PC-9 (cell line): Measurements from ENCODE around the gene FAM47A. TPM values are rescaled to one million over a fixed set of nuclear protein-coding genes. Genes with fewer than 3 reads are reported as not detected.

Experiments used
- BruUV-seq: library from RNA; stranded (reverse); fragments of 400-500 nt; replicated peaks from 2 replicates; lab custom pipeline; 2021; lab: Mats Ljungman, UMichigan
- CTCF ChIA-PET: fragments of 300-600 bp; sonication (Branson Sonifier 250); formaldehyde crosslinking; loops from one replicate; lab custom pipeline; 2022; ENCODE audit warnings: antibody characterized with exemption; lab: Charles Lee
- POLR2A ChIA-PET: fragments of 300-600 bp; sonication (Branson Sonifier 250); formaldehyde crosslinking; loops from one replicate; lab custom pipeline; 2022; ENCODE audit warnings: antibody characterized with exemption; ENCODE audit not compliant: unreplicated experiment; lab: Charles Lee
- DNase-seq, 2 experiments: peaks; one replicate each; pipeline versions ENCODE4 v3.0.0 to v3.0.0-alpha.2; 2015 to 2022; ENCODE audit warnings: mixed read lengths in 1 of 2
- H2AFZ ChIP-seq: fragments of 200-600 bp; sonication (generic); 2 replicates; pipeline ENCODE4 v1.8.1; 2017; ENCODE audit warnings: antibody characterized with exemption
- H3F3A ChIP-seq: fragments of 200-600 bp; sonication (generic); 2 replicates; pipeline ENCODE4 v1.8.1; 2017; ENCODE audit warnings: antibody characterized with exemption, mild to moderate bottlenecking, low read depth; ENCODE audit not compliant: insufficient read depth
- H3K27ac ChIP-seq: fragments of 200-600 bp; sonication (generic); 2 replicates; pipeline ENCODE4 v1.6.1; 2016; ENCODE audit warnings: mixed run types
- H3K27me3 ChIP-seq: fragments of 200-600 bp; sonication (generic); 2 replicates; pipeline ENCODE4 v1.6.1; 2016; ENCODE audit warnings: low read depth, mixed run types; ENCODE audit not compliant: insufficient read depth
- H3K36me3 ChIP-seq: fragments of 200-600 bp; sonication (generic); 2 replicates; pipeline ENCODE4 v1.6.1; 2016; ENCODE audit warnings: low read depth, mixed run types
- H3K4me1 ChIP-seq: fragments of 200-600 bp; sonication (generic); replicated peaks from 2 replicates; pipeline ENCODE4 v1.6.1; 2016; ENCODE audit warnings: mixed run types; ENCODE audit not compliant: insufficient read depth
- H3K4me2 ChIP-seq: fragments of 200-600 bp; sonication (generic); 2 replicates; pipeline ENCODE4 v1.6.1; 2017; ENCODE audit warnings: mixed run types
- H3K4me3 ChIP-seq: fragments of 200-600 bp; sonication (generic); 2 replicates; pipeline ENCODE4 v1.6.1; 2016; ENCODE audit warnings: mixed run types
- H3K79me2 ChIP-seq: fragments of 200-600 bp; sonication (generic); 2 replicates; pipeline ENCODE4 v1.6.1; 2017; ENCODE audit warnings: low read depth, mixed run types
- H3K9me2 ChIP-seq: fragments of 200-600 bp; sonication (generic); 2 replicates; pipeline ENCODE4 v1.8.1; 2017; ENCODE audit warnings: mild to moderate bottlenecking; ENCODE audit not compliant: insufficient read depth
- H3K9me3 ChIP-seq: fragments of 200-600 bp; sonication (generic); 2 replicates; pipeline ENCODE4 v1.8.1; 2016; ENCODE audit warnings: low read depth; ENCODE audit not compliant: insufficient read depth
- H4K20me1 ChIP-seq: fragments of 200-600 bp; sonication (generic); 2 replicates; pipeline ENCODE4 v1.8.1; 2017; ENCODE audit not compliant: insufficient read depth
- CTCF ChIP-seq: fragments of 200-600 bp; sonication (generic); conservative IDR thresholded peaks from 2 replicates; pipeline ENCODE4 v1.6.1; 2017; ENCODE audit warnings: mixed run types, antibody characterized with exemption, mild to moderate bottlenecking, moderate library complexity
- EZH2 ChIP-seq: fragments of 200-600 bp; sonication (generic); IDR thresholded peaks from 2 replicates; pipeline ENCODE4 v1.8.0; 2017; ENCODE audit warnings: antibody characterized with exemption, low read depth
- intact Hi-C: fragments of 100-400 bp; cut with micrococcal nuclease; formaldehyde crosslinking; loops from one replicate; pipeline ENCODE4 v1.10.0; 2022; ENCODE audit not compliant: unreplicated experiment
- total RNA-seq: library from RNA; stranded (reverse); gene quantifications from 2 replicates; pipeline ENCODE4 v1.2.3, GENCODE V29; 2021

The FAM47A gene
- total RNA-seq, 1 experiment from 2014 or later = not detected

GRCh38 chrX:34130501-34130900 lies 1.6 kb downstream of the FAM47A start:
- no peaks in the 10 kb centered on the region for H3K27me3 ChIP-seq
- BruUV-seq = no TSS peak

GRCh38 chrX:34126011-34126410 lies 6.1 kb downstream of the FAM47A start:
- POLR2A ChIA-PET = no interaction called here
- CTCF ChIA-PET = no interaction called here
- no peaks in the 10 kb centered on the region for H3K9me3 ChIP-seq
- H3F3A ChIP-seq = no peaks in the 10 kb centered on the region
- DNase-seq = no peak
- no peaks in the 10 kb centered on the region for H3K9me2 ChIP-seq
- no peaks in the 10 kb centered on the region for H3K36me3 ChIP-seq
- H3K27me3 ChIP-seq = no peaks in the 10 kb centered on the region
- H3K4me3 ChIP-seq = no peak overlapping the region
- H3K27ac ChIP-seq = no peak overlapping the region
- no peaks in the 10 kb centered on the region for H3K4me1 ChIP-seq
- no peaks in the 10 kb centered on the region for H3K79me2 ChIP-seq
- TF ChIP-seq EZH2 (no peak), CTCF (no peak)
- no peak overlapping the region for H2AFZ ChIP-seq
- H3K4me2 ChIP-seq = no peak overlapping the region
- H4K20me1 ChIP-seq = no peaks in the 10 kb centered on the region
- BruUV-seq = no TSS peak
- intact Hi-C loops = no loop called here

More at GRCh38 chrX:34130501-34130900, 1.6 kb downstream of the FAM47A start:
- no peak for TF ChIP-seq EZH2
- TF ChIP-seq CTCF = no peak
- H3K9me2 ChIP-seq = no peaks in the 10 kb centered on the region
- DNase-seq = no peak
- no peaks in the 10 kb centered on the region for H3K9me3 ChIP-seq
- POLR2A ChIA-PET = no interaction called here
- H3K4me1 ChIP-seq = no peaks in the 10 kb centered on the region
- no peak overlapping the region for H3K4me2 ChIP-seq
- H3K36me3 ChIP-seq = no peaks in the 10 kb centered on the region
- no peak overlapping the region for H2AFZ ChIP-seq
- H3F3A ChIP-seq = no peaks in the 10 kb centered on the region
- intact Hi-C loops = no loop called here
- H3K4me3 ChIP-seq = no peak overlapping the region
- H4K20me1 ChIP-seq = no peaks in the 10 kb centered on the region
- CTCF ChIA-PET = no interaction called here
- no peaks in the 10 kb centered on the region for H3K79me2 ChIP-seq
- no peak overlapping the region for H3K27ac ChIP-seq

- BruUV-seq = no TSS peak
- Histone ChIP-seq H3K36me3 (no peaks in the 10 kb centered on the region), H3K27ac (no peak overlapping the region), H3K4me2 (no peak overlapping the region), H3K79me2 (no peaks in the 10 kb centered on the region), H3K27me3 (no peaks in the 10 kb centered on the region), H3K4me1 (no peaks in the 10 kb centered on the region), H3K9me2 (no peaks in the 10 kb centered on the region), H4K20me1 (no peaks in the 10 kb centered on the region), H3F3A (no peaks in the 10 kb centered on the region), H3K4me3 (no peak overlapping the region), H2AFZ (no peak overlapping the region), H3K9me3 (no peaks in the 10 kb centered on the region)
- CTCF ChIA-PET = no interaction called here
- POLR2A ChIA-PET = no interaction called here
- no peak for TF ChIP-seq EZH2
- TF ChIP-seq CTCF = no peak
- intact Hi-C loops = no loop called here
- no peak for DNase-seq
Observed at GRCh38 chrX:34119122-34119521, 13.0 kb downstream of the FAM47A start.
